Measurements from ENCODE around the gene DLEC1.

GRCh38 chr3:38047896-38048295, 8.9 kb downstream of the DLEC1 start:
- no peak for TF ChIP-seq EZH2 (IDR thresholded peaks at IDR 0.05; ENCODE audit: borderline replicate concordance, low read length)
- TF ChIP-seq, protein P1, sequence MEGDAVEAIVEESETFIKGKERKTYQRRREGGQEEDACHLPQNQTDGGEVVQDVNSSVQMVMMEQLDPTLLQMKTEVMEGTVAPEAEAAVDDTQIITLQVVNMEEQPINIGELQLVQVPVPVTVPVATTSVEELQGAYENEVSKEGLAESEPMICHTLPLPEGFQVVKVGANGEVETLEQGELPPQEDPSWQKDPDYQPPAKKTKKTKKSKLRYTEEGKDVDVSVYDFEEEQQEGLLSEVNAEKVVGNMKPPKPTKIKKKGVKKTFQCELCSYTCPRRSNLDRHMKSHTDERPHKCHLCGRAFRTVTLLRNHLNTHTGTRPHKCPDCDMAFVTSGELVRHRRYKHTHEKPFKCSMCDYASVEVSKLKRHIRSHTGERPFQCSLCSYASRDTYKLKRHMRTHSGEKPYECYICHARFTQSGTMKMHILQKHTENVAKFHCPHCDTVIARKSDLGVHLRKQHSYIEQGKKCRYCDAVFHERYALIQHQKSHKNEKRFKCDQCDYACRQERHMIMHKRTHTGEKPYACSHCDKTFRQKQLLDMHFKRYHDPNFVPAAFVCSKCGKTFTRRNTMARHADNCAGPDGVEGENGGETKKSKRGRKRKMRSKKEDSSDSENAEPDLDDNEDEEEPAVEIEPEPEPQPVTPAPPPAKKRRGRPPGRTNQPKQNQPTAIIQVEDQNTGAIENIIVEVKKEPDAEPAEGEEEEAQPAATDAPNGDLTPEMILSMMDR (conservative IDR thresholded peaks at IDR 0.05 in 1 of 2, IDR thresholded peaks at IDR 0.05 in 1 of 2; ENCODE audit: extremely low read depth in 1 of 2, insufficient read depth in 1 of 2, low read depth in 1 of 2, low read length in 2 of 2) = no peak

Measured in mammary epithelial cell (primary cell).